Measurements from ENCODE around the gene OR13C9. TPM values are rescaled to one million over a fixed set of nuclear protein-coding genes. Genes with fewer than 3 reads are reported as not detected.
"Not testable (repeated sequence)": the region's sequence is repeated elsewhere in the genome, so short reads cannot be mapped to it uniquely, and the experiment has no call there.

Gene OR13C9
- polyA plus RNA-seq (2013, experiment 1 of 2): not detected
- not detected for polyA plus RNA-seq (2013, experiment 2 of 2)

GRCh38 chr9:104618104-104618503 is at the start of gene OR13C9:
Gene OR13C9, minus strand, starts transcription at chr9:104618204. Its CDS starts 0 bp downstream, at chr9:104618204.
- Histone ChIP-seq H3K36me3 (ENCODE audit: control insufficient read depth, insufficient read depth, low read length) (no peaks in the 10 kb centered on the region), H3K4me3 (ENCODE audit: extremely low read depth, insufficient read depth, low read length, poor library complexity, severe bottlenecking) (no peak within 1 kb of the TSS), H3K4me1 (ENCODE audit: control insufficient read depth, insufficient read depth, low read length, poor library complexity, severe bottlenecking) (no peaks in the 10 kb centered on the region), H3K9me3 (ENCODE audit: control insufficient read depth, low read length) (no peaks in the 10 kb centered on the region), H3K27ac (ENCODE audit: low read depth, low read length, severe bottlenecking) (no peak within 1 kb of the TSS)
- 80% methylated on average over 1 of the region's 2 CpGs; no CpG with 5 or more reads in 1 of the 2 experiments for WGBS, 2 experiments (ENCODE audit: insufficient coverage in 2 of 2)

GRCh38 chr9:104658496-104659195 is 40.6 kb upstream of the OR13C9 start:
- no peaks in the 10 kb centered on the region for H3K4me1 ChIP-seq (ENCODE audit: control insufficient read depth, insufficient read depth, low read length, poor library complexity, severe bottlenecking)
- no peak overlapping the region for H3K27ac ChIP-seq (ENCODE audit: low read depth, low read length, severe bottlenecking)
- no peaks in the 10 kb centered on the region for H3K36me3 ChIP-seq (ENCODE audit: control insufficient read depth, insufficient read depth, low read length)
- H3K4me3 ChIP-seq (ENCODE audit: extremely low read depth, insufficient read depth, low read length, poor library complexity, severe bottlenecking): no peak overlapping the region
- WGBS, 2 experiments (ENCODE audit: insufficient coverage in 2 of 2): no CpG with 5 or more reads among the region's 2 CpGs
- H3K9me3 ChIP-seq (ENCODE audit: control insufficient read depth, low read length): no peaks in the 10 kb centered on the region

- H3K27ac ChIP-seq (ENCODE audit: low read depth, low read length, severe bottlenecking): no peak overlapping the region
- no peaks in the 10 kb centered on the region for H3K36me3 ChIP-seq (ENCODE audit: control insufficient read depth, insufficient read depth, low read length)
- H3K9me3 ChIP-seq (ENCODE audit: control insufficient read depth, low read length): peaks cover 9% of the 10 kb centered on the region
- H3K4me3 ChIP-seq (ENCODE audit: extremely low read depth, insufficient read depth, low read length, poor library complexity, severe bottlenecking): no peak overlapping the region
- H3K4me1 ChIP-seq (ENCODE audit: control insufficient read depth, insufficient read depth, low read length, poor library complexity, severe bottlenecking): no peaks in the 10 kb centered on the region
These were observed 17.5 kb upstream of the OR13C9 start for GRCh38 chr9:104635456-104635855.

- no peak overlapping the region for H3K27ac ChIP-seq (ENCODE audit: low read depth, low read length, severe bottlenecking)
- no peaks in the 10 kb centered on the region for H3K36me3 ChIP-seq (ENCODE audit: control insufficient read depth, insufficient read depth, low read length)
- no peaks in the 10 kb centered on the region for H3K4me1 ChIP-seq (ENCODE audit: control insufficient read depth, insufficient read depth, low read length, poor library complexity, severe bottlenecking)
- no peak overlapping the region for H3K4me3 ChIP-seq (ENCODE audit: extremely low read depth, insufficient read depth, low read length, poor library complexity, severe bottlenecking)
- peaks cover 9% of the 10 kb centered on the region for H3K9me3 ChIP-seq (ENCODE audit: control insufficient read depth, low read length)
- 89% methylated on average over 22 to 25 of the region's 30 CpGs for WGBS, 2 experiments (ENCODE audit: insufficient coverage in 2 of 2)
These were observed 16.0 kb upstream of the OR13C9 start for GRCh38 chr9:104633976-104634520.

GRCh38 chr9:104625964-104626363 is 8.0 kb upstream of the OR13C9 start:
- not testable (repeated sequence) for H3K36me3 ChIP-seq (ENCODE audit: control insufficient read depth, insufficient read depth, low read length); H3K9me3 ChIP-seq (ENCODE audit: control insufficient read depth, low read length); H3K4me1 ChIP-seq (ENCODE audit: control insufficient read depth, insufficient read depth, low read length, poor library complexity, severe bottlenecking); H3K4me3 ChIP-seq (ENCODE audit: extremely low read depth, insufficient read depth, low read length, poor library complexity, severe bottlenecking); H3K27ac ChIP-seq (ENCODE audit: low read depth, low read length, severe bottlenecking)

- no peak overlapping the region for H3K4me3 ChIP-seq (ENCODE audit: extremely low read depth, insufficient read depth, low read length, poor library complexity, severe bottlenecking)
- no peaks in the 10 kb centered on the region for H3K36me3 ChIP-seq (ENCODE audit: control insufficient read depth, insufficient read depth, low read length)
- no peak overlapping the region for H3K27ac ChIP-seq (ENCODE audit: low read depth, low read length, severe bottlenecking)
- H3K9me3 ChIP-seq (ENCODE audit: control insufficient read depth, low read length): no peaks in the 10 kb centered on the region
- H3K4me1 ChIP-seq (ENCODE audit: control insufficient read depth, insufficient read depth, low read length, poor library complexity, severe bottlenecking): no peaks in the 10 kb centered on the region
These were observed 586 bp downstream of the OR13C9 start for GRCh38 chr9:104617418-104617817.

- Histone ChIP-seq H3K4me3 (ENCODE audit: extremely low read depth, insufficient read depth, low read length, poor library complexity, severe bottlenecking) (no peak overlapping the region), H3K9me3 (ENCODE audit: control insufficient read depth, low read length) (no peaks in the 10 kb centered on the region), H3K36me3 (ENCODE audit: control insufficient read depth, insufficient read depth, low read length) (no peaks in the 10 kb centered on the region), H3K27ac (ENCODE audit: low read depth, low read length, severe bottlenecking) (no peak overlapping the region), H3K4me1 (ENCODE audit: control insufficient read depth, insufficient read depth, low read length, poor library complexity, severe bottlenecking) (no peaks in the 10 kb centered on the region)
- no CpG with 5 or more reads among the region's 2 CpGs for WGBS, 2 experiments (ENCODE audit: insufficient coverage in 2 of 2)
These were observed 6.8 kb downstream of the OR13C9 start for GRCh38 chr9:104611213-104611612.

GRCh38 chr9:104608336-104608735 is 9.7 kb downstream of the OR13C9 start:
- no peaks in the 10 kb centered on the region for H3K4me1 ChIP-seq (ENCODE audit: control insufficient read depth, insufficient read depth, low read length, poor library complexity, severe bottlenecking)
- WGBS, 2 experiments (ENCODE audit: insufficient coverage in 2 of 2): 44% methylated on average over 1 of the region's 1 CpG; no CpG with 5 or more reads in 1 of the 2 experiments
- H3K9me3 ChIP-seq (ENCODE audit: control insufficient read depth, low read length): no peaks in the 10 kb centered on the region
- H3K27ac ChIP-seq (ENCODE audit: low read depth, low read length, severe bottlenecking): no peak overlapping the region
- H3K4me3 ChIP-seq (ENCODE audit: extremely low read depth, insufficient read depth, low read length, poor library complexity, severe bottlenecking): no peak overlapping the region
- no peaks in the 10 kb centered on the region for H3K36me3 ChIP-seq (ENCODE audit: control insufficient read depth, insufficient read depth, low read length)

- Histone ChIP-seq H3K27ac (ENCODE audit: low read depth, low read length, severe bottlenecking) (no peak overlapping the region), H3K4me3 (ENCODE audit: extremely low read depth, insufficient read depth, low read length, poor library complexity, severe bottlenecking) (no peak overlapping the region)
- WGBS, 2 experiments (ENCODE audit: insufficient coverage in 2 of 2): 100% methylated on average over 1 of the region's 2 CpGs; no CpG with 5 or more reads in 1 of the 2 experiments
These were observed 11.9 kb downstream of the OR13C9 start for GRCh38 chr9:104606152-104606551.

GRCh38 chr9:104605527-104605926 is 12.5 kb downstream of the OR13C9 start, which contains the start of gene OR13C2:
Gene OR13C2, minus strand, starts transcription at chr9:104605627. Its CDS starts 0 bp downstream, at chr9:104605627.
- not testable (repeated sequence) for H3K9me3 ChIP-seq (ENCODE audit: control insufficient read depth, low read length); H3K4me1 ChIP-seq (ENCODE audit: control insufficient read depth, insufficient read depth, low read length, poor library complexity, severe bottlenecking); H3K27ac ChIP-seq (ENCODE audit: low read depth, low read length, severe bottlenecking); H3K4me3 ChIP-seq (ENCODE audit: extremely low read depth, insufficient read depth, low read length, poor library complexity, severe bottlenecking); H3K36me3 ChIP-seq (ENCODE audit: control insufficient read depth, insufficient read depth, low read length)
- no CpG with 5 or more reads among the region's 1 CpG for WGBS, 2 experiments (ENCODE audit: insufficient coverage in 2 of 2)

More at GRCh38 chr9:104606152-104606551, 11.9 kb downstream of the OR13C9 start:
- H3K9me3 ChIP-seq (ENCODE audit: control insufficient read depth, low read length): no peaks in the 10 kb centered on the region
- no peaks in the 10 kb centered on the region for H3K4me1 ChIP-seq (ENCODE audit: control insufficient read depth, insufficient read depth, low read length, poor library complexity, severe bottlenecking)
- no peaks in the 10 kb centered on the region for H3K36me3 ChIP-seq (ENCODE audit: control insufficient read depth, insufficient read depth, low read length)

- H3K4me1 ChIP-seq (ENCODE audit: control insufficient read depth, insufficient read depth, low read length, poor library complexity, severe bottlenecking): no peaks in the 10 kb centered on the region
- no peaks in the 10 kb centered on the region for H3K36me3 ChIP-seq (ENCODE audit: control insufficient read depth, insufficient read depth, low read length)
- H3K4me3 ChIP-seq (ENCODE audit: extremely low read depth, insufficient read depth, low read length, poor library complexity, severe bottlenecking): no peak overlapping the region
- no peak overlapping the region for H3K27ac ChIP-seq (ENCODE audit: low read depth, low read length, severe bottlenecking)
- H3K9me3 ChIP-seq (ENCODE audit: control insufficient read depth, low read length): no peaks in the 10 kb centered on the region
- WGBS, 2 experiments (ENCODE audit: insufficient coverage in 2 of 2): 83 to 90% methylated on average over 2 of the region's 3 CpGs
These were observed 13.2 kb downstream of the OR13C9 start for GRCh38 chr9:104604801-104605200.
